H1 (cell line): ENCODE results near the gene PTPRJ. TPM values are rescaled to one million over a fixed set of nuclear protein-coding genes. Genes with fewer than 3 reads are reported as not detected.

ENCODE experiments used
- CTCF ChIA-PET: fragments of 300-600 bp; sonication (Branson Sonifier 250); formaldehyde crosslinking; loops from one replicate; lab custom pipeline; 2021; ENCODE audit not compliant: partially characterized antibody; lab: Charles Lee
- POLR2A ChIA-PET: fragments of 300-600 bp; sonication (Branson Sonifier 250); formaldehyde crosslinking; loops from one replicate; lab custom pipeline; 2021; ENCODE audit warnings: inconsistent platforms; ENCODE audit not compliant: partially characterized antibody; lab: Charles Lee
- DNase-seq, 2 experiments: peaks; one replicate each; pipeline versions ENCODE4 v3.0.0 to v3.0.0-alpha.2; 2010 to 2022; ENCODE audit warnings: low spot score in 2 of 2, low read depth in 1 of 2, mixed read lengths in 1 of 2
- FAIRE-seq: peaks from 2 replicates; lab custom pipeline; 2011; peaks lifted over from hg19 to GRCh38; lab: Jason Lieb, UNC
- H2AFZ ChIP-seq: 2 replicates; pipeline ENCODE4 v1.8.1; 2012; ENCODE audit warnings: low read length, inconsistent platforms
- H2AK5ac ChIP-seq: 2 replicates; pipeline ENCODE4 v1.6.1; 2013; ENCODE audit warnings: low read depth, low read length
- H2BK120ac ChIP-seq: replicated peaks from 2 replicates; pipeline ENCODE3; 2013; ENCODE audit warnings: low read depth, low read length, inconsistent platforms
- H2BK12ac ChIP-seq: 2 replicates; pipeline ENCODE4 v1.6.1; 2013; ENCODE audit warnings: low read depth, low read length
- H2BK15ac ChIP-seq: 2 replicates; pipeline ENCODE4 v1.6.1; 2013; ENCODE audit warnings: low read length
- H2BK20ac ChIP-seq: 2 replicates; pipeline ENCODE4 v1.6.1; 2013; ENCODE audit warnings: low read length
- H2BK5ac ChIP-seq: 2 replicates; pipeline ENCODE4 v1.6.1; 2013; ENCODE audit warnings: low read depth, low read length
- H3K14ac ChIP-seq: 2 replicates; pipeline ENCODE4 v1.6.1; 2013; ENCODE audit warnings: inconsistent platforms; ENCODE audit not compliant: insufficient read length
- H3K18ac ChIP-seq: 2 replicates; pipeline ENCODE4 v1.6.1; 2013; ENCODE audit warnings: low read length; ENCODE audit errors: extremely low read depth
- H3K23ac ChIP-seq: 2 replicates; pipeline ENCODE4 v1.6.1; 2013; ENCODE audit warnings: inconsistent platforms; ENCODE audit not compliant: insufficient read length
- H3K23me2 ChIP-seq: 2 replicates; pipeline ENCODE4 v1.6.1; 2013; ENCODE audit warnings: low read depth, low read length
- H3K27ac ChIP-seq: 2 replicates; pipeline ENCODE4 v1.6.1; 2011; ENCODE audit warnings: low read depth, low read length, inconsistent platforms
- H3K27me3 ChIP-seq, 4 experiments: replicated peaks in 1 of 4; 1 replicate in 1 of 4; 2 replicates in 3 of 4; pipeline versions ENCODE4 v1.6.1 to v1.8.1; 2011 to 2013; ENCODE audit warnings: low read length in 3 of 4, mild to moderate bottlenecking in 3 of 4, inconsistent platforms in 2 of 4, mixed read lengths in 2 of 4, moderate library complexity in 1 of 4; ENCODE audit not compliant: control insufficient read depth in 3 of 4, insufficient read depth in 3 of 4; ENCODE audit errors: extremely low read depth in 1 of 4
- H3K36me3 ChIP-seq, 4 experiments: 2 replicates each; pipeline versions ENCODE4 v1.6.1 to v1.8.1; 2011 to 2013; ENCODE audit warnings: mild to moderate bottlenecking in 4 of 4, low read length in 3 of 4, moderate library complexity in 2 of 4, control low read depth in 1 of 4, inconsistent platforms in 1 of 4; ENCODE audit not compliant: insufficient read depth in 4 of 4, control insufficient read depth in 2 of 4
- H3K4ac ChIP-seq: replicated peaks from 2 replicates; pipeline ENCODE3; 2013; ENCODE audit warnings: low read length, low read depth, mixed read lengths, inconsistent platforms; ENCODE audit not compliant: insufficient read length
- H3K4me1 ChIP-seq, 4 experiments: replicated peaks in 1 of 4; 1 replicate in 1 of 4; 2 replicates in 3 of 4; pipeline versions ENCODE4 v1.6.1 to v1.8.1; 2011 to 2013; ENCODE audit warnings: low read length in 3 of 4, inconsistent platforms in 2 of 4, mixed read lengths in 1 of 4; ENCODE audit not compliant: insufficient read depth in 4 of 4, control insufficient read depth in 3 of 4
- H3K4me2 ChIP-seq, 2 experiments: 2 replicates each; pipeline versions ENCODE4 v1.6.1 to v1.8.1; 2011 to 2013; ENCODE audit warnings: low read depth in 2 of 2, low read length in 2 of 2, control low read depth in 1 of 2, inconsistent platforms in 1 of 2, mild to moderate bottlenecking in 1 of 2; ENCODE audit not compliant: insufficient read depth in 1 of 2
- H3K4me3 ChIP-seq, 4 experiments: fragments of 200-600, 300-600 bp in 1 of 4; sonication (generic), shearing (Covaris generic), sonication (Bioruptor Twin) in 1 of 4; 2 replicates each; pipeline versions ENCODE4 v1.5.1 to v1.8.1; 2011 to 2016; ENCODE audit warnings: low read length in 4 of 4, low read depth in 3 of 4, control low read depth in 2 of 4, inconsistent platforms in 2 of 4, mild to moderate bottlenecking in 2 of 4, mixed read lengths in 1 of 4, moderate library complexity in 1 of 4; ENCODE audit not compliant: insufficient read depth in 2 of 4; ENCODE audit errors: extremely low read depth in 1 of 4
- H3K56ac ChIP-seq: replicated peaks from 2 replicates; pipeline ENCODE3; 2013; ENCODE audit warnings: low read depth, mild to moderate bottlenecking, mixed read lengths, low read length, inconsistent platforms; ENCODE audit not compliant: insufficient read length
- H3K79me1 ChIP-seq: 2 replicates; pipeline ENCODE4 v1.6.1; 2013; ENCODE audit warnings: low read depth, low read length, control low read depth
- H3K79me2 ChIP-seq, 2 experiments: 2 replicates each; pipeline versions ENCODE4 v1.6.1 to v1.8.1; 2012 to 2013; ENCODE audit warnings: low read length in 2 of 2, mild to moderate bottlenecking in 2 of 2, inconsistent platforms in 1 of 2; ENCODE audit not compliant: insufficient read depth in 2 of 2, control insufficient read depth in 1 of 2
- H3K9ac ChIP-seq, 4 experiments: replicated peaks in 1 of 4; 1 replicate in 1 of 4; 2 replicates in 3 of 4; pipeline versions ENCODE4 v1.6.1 to v1.8.1; 2011 to 2013; ENCODE audit warnings: low read depth in 3 of 4, low read length in 3 of 4, control low read depth in 2 of 4, mild to moderate bottlenecking in 2 of 4, moderate library complexity in 2 of 4, inconsistent platforms in 1 of 4; ENCODE audit errors: extremely low read depth in 1 of 4
- H3K9me3 ChIP-seq, 2 experiments: 2 replicates each; pipeline versions ENCODE4 v1.6.1 to v1.8.1; 2012 to 2013; ENCODE audit warnings: mild to moderate bottlenecking in 2 of 2, moderate library complexity in 2 of 2, control low read depth in 1 of 2, inconsistent platforms in 1 of 2, low read depth in 1 of 2, low read length in 1 of 2, mixed read lengths in 1 of 2; ENCODE audit not compliant: insufficient read depth in 2 of 2
- H4K20me1 ChIP-seq, 2 experiments: replicated peaks in 1 of 2; 2 replicates each; pipeline versions ENCODE3 to v1.8.1; 2011 to 2013; ENCODE audit warnings: inconsistent platforms in 2 of 2, low read length in 2 of 2, mild to moderate bottlenecking in 1 of 2; ENCODE audit not compliant: insufficient read depth in 2 of 2, control insufficient read depth in 1 of 2
- H4K5ac ChIP-seq: 2 replicates; pipeline ENCODE4 v1.6.1; 2013; ENCODE audit warnings: low read length, low read depth, mixed read lengths, inconsistent platforms; ENCODE audit not compliant: insufficient read length
- H4K8ac ChIP-seq: 2 replicates; pipeline ENCODE4 v1.8.0; 2013; ENCODE audit warnings: mild to moderate bottlenecking, moderate library complexity, low read length, inconsistent platforms; ENCODE audit not compliant: insufficient read depth; ENCODE audit errors: extremely low read depth
- H4K91ac ChIP-seq: replicated peaks from 2 replicates; pipeline ENCODE3; 2013; ENCODE audit warnings: low read length, mixed read lengths, inconsistent platforms; ENCODE audit not compliant: insufficient read length
- CTCF ChIP-seq, 3 experiments: IDR thresholded peaks; 1 replicate in 2 of 3; 2 replicates in 1 of 3; pipeline versions ENCODE4 v1.5.1 to v1.6.1; 2011; ENCODE audit warnings: low read length in 3 of 3, mild to moderate bottlenecking in 3 of 3, inconsistent platforms in 2 of 3, low read depth in 1 of 3, moderate library complexity in 1 of 3; ENCODE audit not compliant: insufficient read depth in 1 of 3; ENCODE audit errors: control extremely low read depth in 1 of 3
- EGR1 ChIP-seq: IDR thresholded peaks from 2 replicates; pipeline ENCODE4 v1.6.1; 2011; ENCODE audit warnings: low read depth, low read length, borderline replicate concordance
- NANOG ChIP-seq: IDR thresholded peaks from 2 replicates; pipeline ENCODE4 v1.6.1; 2011; ENCODE audit warnings: low read length, low read depth, mild to moderate bottlenecking, inconsistent platforms; ENCODE audit not compliant: insufficient read depth, poor library complexity, severe bottlenecking
- POLR2A ChIP-seq, 2 experiments: IDR thresholded peaks; 1 replicate in 1 of 2; 2 replicates in 1 of 2; pipeline ENCODE4 v1.6.1; 2011; ENCODE audit warnings: low read depth in 2 of 2, low read length in 2 of 2, mild to moderate bottlenecking in 2 of 2; ENCODE audit errors: control extremely low read depth in 1 of 2
- RAD21 ChIP-seq, 2 experiments: IDR thresholded peaks in 1 of 2; conservative IDR thresholded peaks in 1 of 2; 2 replicates each; pipeline ENCODE4 v1.6.1; 2011; ENCODE audit warnings: low read depth in 2 of 2, low read length in 2 of 2, improper control_type of control experiment in 1 of 2, inconsistent platforms in 1 of 2, mild to moderate bottlenecking in 1 of 2, moderate library complexity in 1 of 2
- RFX5 ChIP-seq: IDR thresholded peaks from 2 replicates; pipeline ENCODE4 v1.6.1; 2011; ENCODE audit warnings: low read depth, low read length, improper control_type of control experiment, borderline replicate concordance
- TCF12 ChIP-seq: IDR thresholded peaks from 2 replicates; pipeline ENCODE4 v1.6.1; 2011; ENCODE audit warnings: low read depth, mild to moderate bottlenecking, low read length
- USF2 ChIP-seq: IDR thresholded peaks from 2 replicates; pipeline ENCODE4 v1.6.1; 2011; ENCODE audit warnings: low read length, improper control_type of control experiment
- polyA plus RNA-seq, 7 experiments: library from polyadenylated mRNA; depleted of rRNA in 3 of 7; stranded (reverse) in 5 of 7; unstranded in 2 of 7; fragments of >200 nt in 5 of 7; fragments of 200-250 nt in 2 of 7; gene quantifications; 1 replicate in 5 of 7; 2 replicates in 1 of 7; 4 replicates in 1 of 7; pipeline versions ENCODE4 v1.2.1 to v1.2.3, GENCODE V29; 2011 to 2013; ENCODE audit warnings: missing spikeins in 2 of 7, mixed read lengths in 2 of 7
- total RNA-seq: library from RNA; stranded (reverse); fragmentation: NEBNext Ultra II Directional; extraction: Animal tissue kit (Norgen Biotek cat#: 25700); gene quantifications from 2 replicates; pipeline ENCODE4 v1.2.1, GENCODE V29; 2021

PTPRJ gene
- total and polyA plus RNA-seq, 2 of the 8 experiments (the other 6 are each of a cell fraction or from before 2014, with no cell fraction given), result 4.4 to 22.6 TPM

- DNase-seq, result no peak
- H3K4ac ChIP-seq, result no peak overlapping the region
- no peak overlapping the region for H3K14ac ChIP-seq
- H2BK12ac ChIP-seq, result no peak overlapping the region
- no peak overlapping the region for H3K9ac ChIP-seq
- no peak for FAIRE-seq
- H2BK5ac ChIP-seq, result no peak overlapping the region
- ChIA-PET POLR2A (interaction anchor here (0.7 kb wide), 1 partner anchor 1289 kb away, joined by 7 read pairs; no protein-coding TSS in a partner anchor), CTCF (interaction anchor here (1.0 to 2.3 kb wide), 8 partner anchors 8 to 127 kb away, joined by 3 to 7 read pairs (median 4); no protein-coding TSS in a partner anchor)
- peaks cover 3 to 39% of the 10 kb centered on the region in 2 experiments; a peak in 3 of 4 replicates for H3K79me2 ChIP-seq
- H2BK15ac ChIP-seq, result no peak overlapping the region
- H3K23me2 ChIP-seq, result peaks cover 15% of the 10 kb centered on the region
- H3K18ac ChIP-seq, result no peak overlapping the region
- H3K27me3 ChIP-seq, result peaks cover 0 to 7% (median 4%) of the 10 kb centered on the region in 4 experiments; a peak in 1 of 7 replicates
- no peak overlapping the region for H2AFZ ChIP-seq
- no peak overlapping the region; a peak in 1 of 4 replicates for H3K4me2 ChIP-seq
- no peak overlapping the region for H3K56ac ChIP-seq
- no peaks in the 10 kb centered on the region for H3K36me3 ChIP-seq
- H3K23ac ChIP-seq, result no peak overlapping the region
- H3K79me1 ChIP-seq, result no peaks in the 10 kb centered on the region
- H4K8ac ChIP-seq, result no peak overlapping the region
- TF ChIP-seq TCF12, result no peak
- no peak for TF ChIP-seq NANOG
- no peak for TF ChIP-seq CTCF (IDR thresholded peaks at IDR 0.05; ENCODE audit: control extremely low read depth in 1 of 3, insufficient read depth in 1 of 3, low read depth in 1 of 3, low read length in 3 of 3)
- TF ChIP-seq RFX5, result no peak
- no peak for TF ChIP-seq RAD21 (IDR thresholded peaks at IDR 0.05 in 1 of 2, conservative IDR thresholded peaks at IDR 0.05 in 1 of 2; ENCODE audit: low read depth in 2 of 2, low read length in 2 of 2)
- no peak for TF ChIP-seq POLR2A (IDR thresholded peaks at IDR 0.05; ENCODE audit: control extremely low read depth in 1 of 2, low read depth in 2 of 2, low read length in 2 of 2)
- no peak for TF ChIP-seq EGR1
- TF ChIP-seq USF2, result no peak
- H4K5ac ChIP-seq, result no peak overlapping the region
- H3K9me3 ChIP-seq, result no peaks in the 10 kb centered on the region
- H3K4me1 ChIP-seq, result peaks cover 8 to 12% (median 11%) of the 10 kb centered on the region in 4 experiments
- no peak overlapping the region for H3K27ac ChIP-seq
- no peak overlapping the region for H2BK20ac ChIP-seq
- peaks cover 0 to 4% of the 10 kb centered on the region in 2 experiments for H4K20me1 ChIP-seq
- no peak overlapping the region for H2BK120ac ChIP-seq
- no peak overlapping the region for H2AK5ac ChIP-seq
- no peak overlapping the region for H3K4me3 ChIP-seq
- no peak overlapping the region for H4K91ac ChIP-seq
Observed at GRCh38 chr11:47982616-47983015, 2.3 kb downstream of the PTPRJ start.
